Hepatocyte (in vitro differentiated cells): Measurements from ENCODE around the gene MYZAP. TPM values are rescaled to one million over a fixed set of nuclear protein-coding genes. Genes with fewer than 3 reads are reported as not detected.

ENCODE experiments used
- DNase-seq: peaks from one replicate; pipeline ENCODE4 v3.0.0-alpha.2; 2016; ENCODE audit warnings: low spot score
- H2AFZ ChIP-seq: fragments of 200-600 bp; sonication (generic); 2 replicates; pipeline ENCODE4 v1.6.0; 2016; ENCODE audit warnings: antibody characterized with exemption, mild to moderate bottlenecking
- H3K27ac ChIP-seq: fragments of 200-600 bp; sonication (generic); 2 replicates; pipeline ENCODE4 v1.5.1; 2016; ENCODE audit warnings: mild to moderate bottlenecking
- H3K27me3 ChIP-seq: fragments of 200-600 bp; sonication (generic); 2 replicates; pipeline ENCODE4 v1.6.1; 2016
- H3K36me3 ChIP-seq: fragments of 200-600 bp; sonication (generic); replicated peaks from 2 replicates; pipeline ENCODE4 v1.5.1; 2016; ENCODE audit warnings: low read depth; ENCODE audit not compliant: insufficient read depth
- H3K4me1 ChIP-seq: fragments of 200-600 bp; sonication (generic); 2 replicates; pipeline ENCODE4 v1.5.1; 2016; ENCODE audit warnings: mild to moderate bottlenecking, moderate library complexity; ENCODE audit not compliant: insufficient read depth
- H3K4me2 ChIP-seq: fragments of 200-600 bp; sonication (generic); 2 replicates; pipeline ENCODE4 v1.6.0; 2016
- H3K4me3 ChIP-seq: fragments of 200-600 bp; sonication (generic); 2 replicates; pipeline ENCODE4 v1.5.1; 2016; ENCODE audit warnings: mild to moderate bottlenecking
- H3K79me2 ChIP-seq: fragments of 200-600 bp; sonication (generic); 2 replicates; pipeline ENCODE4 v1.6.0; 2017; ENCODE audit warnings: mild to moderate bottlenecking
- H3K9me2 ChIP-seq: fragments of 200-600 bp; sonication (generic); replicated peaks from 2 replicates; pipeline ENCODE4 v1.6.0; 2017; ENCODE audit warnings: mild to moderate bottlenecking; ENCODE audit not compliant: insufficient read depth
- H3K9me3 ChIP-seq: fragments of 200-600 bp; sonication (generic); 2 replicates; pipeline ENCODE4 v1.5.1; 2016; ENCODE audit warnings: low read depth, mild to moderate bottlenecking
- H4K20me1 ChIP-seq: fragments of 200-600 bp; sonication (generic); 2 replicates; pipeline ENCODE4 v1.6.0; 2016; ENCODE audit warnings: mild to moderate bottlenecking; ENCODE audit not compliant: insufficient read depth, poor library complexity, severe bottlenecking
- CTCF ChIP-seq: fragments of 200-600 bp; sonication (generic); IDR thresholded peaks from 2 replicates; pipeline ENCODE4 v1.5.1; 2016; ENCODE audit warnings: antibody characterized with exemption, mild to moderate bottlenecking; ENCODE audit not compliant: poor library complexity
- EZH2 ChIP-seq: fragments of 200-600 bp; sonication (generic); IDR thresholded peaks from 2 replicates; pipeline ENCODE4 v1.6.1; 2016; ENCODE audit warnings: antibody characterized with exemption, mild to moderate bottlenecking, borderline replicate concordance
- EZH2phosphoT487 ChIP-seq: fragments of 200-600 bp; sonication (generic); IDR thresholded peaks from one replicate; pipeline ENCODE4 v1.6.1; 2018; ENCODE audit warnings: antibody characterized with exemption, mild to moderate bottlenecking, low read depth, moderate library complexity; ENCODE audit not compliant: unreplicated experiment, severe bottlenecking
- WGBS: methylation state at CpG from one replicate; pipeline ENCODE4 v1.1.6; 2016; ENCODE audit warnings: low lambda C conversion rate; ENCODE audit errors: missing lambda C conversion rate; 5-methylcytosine and 5-hydroxymethylcytosine counted together
- polyA plus RNA-seq: library from polyadenylated mRNA; unstranded; fragments of >200 nt; fragmentation: Nextera tagmentation; extraction: Ambion mirVana; gene quantifications from 2 replicates; pipeline ENCODE4 v1.2.1, GENCODE V29; 2016
- total RNA-seq: library from RNA; depleted of rRNA; stranded (reverse); fragments of >200 nt; gene quantifications from 2 replicates; pipeline ENCODE4 v1.2.3, GENCODE V29; 2014

MYZAP gene
- total and polyA plus RNA-seq, 2 experiments from 2014 or later, result 12.0 to 15.5 TPM

- Histone ChIP-seq H4K20me1 (no peaks in the 10 kb centered on the region), H3K79me2 (no peaks in the 10 kb centered on the region), H3K9me2 (no peaks in the 10 kb centered on the region), H3K4me2 (no peak overlapping the region), H3K4me3 (no peak overlapping the region), H3K27me3 (no peaks in the 10 kb centered on the region), H3K27ac (no peak overlapping the region), H2AFZ (no peak overlapping the region), H3K9me3 (no peaks in the 10 kb centered on the region), H3K36me3 (peaks cover 5% of the 10 kb centered on the region), H3K4me1 (no peaks in the 10 kb centered on the region)
- no peak for DNase-seq
- TF ChIP-seq CTCF, result no peak
- TF ChIP-seq EZH2phosphoT487, result no peak
- 91% methylated on average over 2 of the region's 2 CpGs for WGBS
Measured at GRCh38 chr15:57718309-57718708, 126.6 kb downstream of the MYZAP start.

GRCh38 chr15:57720867-57721266, 129.2 kb downstream of the MYZAP start:
- 76% methylated on average over 3 of the region's 3 CpGs for WGBS
- Histone ChIP-seq H3K36me3 (peaks cover 5% of the 10 kb centered on the region), H3K27me3 (no peaks in the 10 kb centered on the region), H4K20me1 (no peaks in the 10 kb centered on the region), H3K79me2 (no peaks in the 10 kb centered on the region), H3K4me1 (no peaks in the 10 kb centered on the region), H3K4me3 (no peak overlapping the region), H2AFZ (no peak overlapping the region), H3K4me2 (no peak overlapping the region), H3K9me2 (no peaks in the 10 kb centered on the region), H3K9me3 (no peaks in the 10 kb centered on the region), H3K27ac (no peak overlapping the region)
- TF ChIP-seq CTCF (no peak), EZH2 (no peak), EZH2phosphoT487 (no peak)
- no peak for DNase-seq

GRCh38 chr15:57726411-57726810, 134.7 kb downstream of the MYZAP start:
- H3K36me3 ChIP-seq, result no peaks in the 10 kb centered on the region
- H4K20me1 ChIP-seq, result no peaks in the 10 kb centered on the region
- no peaks in the 10 kb centered on the region for H3K4me1 ChIP-seq
- H3K9me2 ChIP-seq, result no peaks in the 10 kb centered on the region
- no peak for DNase-seq
- no peak overlapping the region for H3K4me2 ChIP-seq
- no peaks in the 10 kb centered on the region for H3K27me3 ChIP-seq
- TF ChIP-seq EZH2phosphoT487 (no peak), EZH2 (no peak), CTCF (no peak)
- H3K9me3 ChIP-seq, result no peaks in the 10 kb centered on the region
- no peak overlapping the region for H3K27ac ChIP-seq
- H3K4me3 ChIP-seq, result no peak overlapping the region
- no peak overlapping the region for H2AFZ ChIP-seq
- H3K79me2 ChIP-seq, result no peaks in the 10 kb centered on the region
- WGBS, result 75% methylated on average over 3 of the region's 3 CpGs

- 90% methylated on average over 6 of the region's 6 CpGs for WGBS
- Histone ChIP-seq H3K4me2 (no peak overlapping the region), H3K27ac (no peak overlapping the region), H4K20me1 (no peaks in the 10 kb centered on the region), H3K4me3 (no peak overlapping the region), H3K27me3 (no peaks in the 10 kb centered on the region), H3K9me3 (no peaks in the 10 kb centered on the region), H2AFZ (no peak overlapping the region), H3K79me2 (no peaks in the 10 kb centered on the region), H3K36me3 (no peaks in the 10 kb centered on the region), H3K4me1 (no peaks in the 10 kb centered on the region), H3K9me2 (no peaks in the 10 kb centered on the region)
- TF ChIP-seq EZH2 (no peak), EZH2phosphoT487 (no peak), CTCF (no peak)
- DNase-seq, result no peak
Measured at GRCh38 chr15:57727031-57727430, 135.3 kb downstream of the MYZAP start.
